ENCODE measurements around the gene AXDND1.
"Not testable (repeated sequence)": the region's sequence is repeated elsewhere in the genome, so short reads cannot be mapped to it uniquely, and the experiment has no call there.

The AXDND1 gene

GRCh38 chr1:179448437-179449149 is 82.8 kb downstream of the AXDND1 start:
- in situ Hi-C loops (cut with MboI; ENCODE audit: low sequenced_read_pairs) = no loop called here

GRCh38 chr1:179459606-179460206 is 93.9 kb downstream of the AXDND1 start:
- in situ Hi-C loops (cut with MboI; ENCODE audit: low sequenced_read_pairs) = not testable (repeated sequence)

- in situ Hi-C loops (cut with MboI; ENCODE audit: low sequenced_read_pairs) = not testable (repeated sequence)
Observed at GRCh38 chr1:179465661-179466060, 99.9 kb downstream of the AXDND1 start.

- in situ Hi-C loops (cut with MboI; ENCODE audit: low sequenced_read_pairs) = no loop called here
Observed at GRCh38 chr1:179474713-179475112, 108.9 kb downstream of the AXDND1 start.

GRCh38 chr1:179476484-179476883 is 110.7 kb downstream of the AXDND1 start:
- in situ Hi-C loops (cut with MboI; ENCODE audit: low sequenced_read_pairs) = no loop called here

GRCh38 chr1:179478370-179478769 is 112.6 kb downstream of the AXDND1 start:
- in situ Hi-C loops (cut with MboI; ENCODE audit: low sequenced_read_pairs) = no loop called here

GRCh38 chr1:179490611-179491010 is 124.8 kb downstream of the AXDND1 start:
- in situ Hi-C loops (cut with MboI; ENCODE audit: low sequenced_read_pairs) = no loop called here

- in situ Hi-C loops (cut with MboI; ENCODE audit: low sequenced_read_pairs) = no loop called here
Observed at GRCh38 chr1:179493323-179493722, 127.6 kb downstream of the AXDND1 start.

GRCh38 chr1:179506199-179506598 is 140.4 kb downstream of the AXDND1 start:
- in situ Hi-C loops (cut with MboI; ENCODE audit: low sequenced_read_pairs) = no loop called here

- in situ Hi-C loops (cut with MboI; ENCODE audit: low sequenced_read_pairs) = no loop called here
Observed at GRCh38 chr1:179509384-179509783, 143.6 kb downstream of the AXDND1 start.

GRCh38 chr1:179510038-179510437 is 144.3 kb downstream of the AXDND1 start:
- in situ Hi-C loops (cut with MboI; ENCODE audit: low sequenced_read_pairs) = no loop called here

- in situ Hi-C loops (cut with MboI; ENCODE audit: low sequenced_read_pairs) = no loop called here
Observed at GRCh38 chr1:179516976-179517705, 151.4 kb downstream of the AXDND1 start.

GRCh38 chr1:179518544-179518943 is 152.8 kb downstream of the AXDND1 start:
- in situ Hi-C loops (cut with MboI; ENCODE audit: low sequenced_read_pairs) = not testable (repeated sequence)

- in situ Hi-C loops (cut with MboI; ENCODE audit: low sequenced_read_pairs) = no loop called here
Observed at GRCh38 chr1:179529482-179530195, 163.9 kb downstream of the AXDND1 start.

- in situ Hi-C loops (cut with MboI; ENCODE audit: low sequenced_read_pairs) = no loop called here
Observed at GRCh38 chr1:179530352-179530751, 164.6 kb downstream of the AXDND1 start.

- in situ Hi-C loops (cut with MboI; ENCODE audit: low sequenced_read_pairs) = no loop called here
Observed at GRCh38 chr1:179541774-179542173, 176.0 kb downstream of the AXDND1 start.

- in situ Hi-C loops (cut with MboI; ENCODE audit: low sequenced_read_pairs) = no loop called here
Observed at GRCh38 chr1:179545321-179545720, 179.6 kb downstream of the AXDND1 start.

- in situ Hi-C loops (cut with MboI; ENCODE audit: low sequenced_read_pairs) = no loop called here
Observed at GRCh38 chr1:179547021-179547535, 181.3 kb downstream of the AXDND1 start.

- in situ Hi-C loops (cut with MboI; ENCODE audit: low sequenced_read_pairs) = no loop called here
Observed at GRCh38 chr1:179548666-179549367, 183.0 kb downstream of the AXDND1 start.

- in situ Hi-C loops (cut with MboI; ENCODE audit: low sequenced_read_pairs) = no loop called here
Observed at GRCh38 chr1:179549368-179549700, 183.6 kb downstream of the AXDND1 start.
